ENCODE results near the gene SPEM2. TPM values are rescaled to one million over a fixed set of nuclear protein-coding genes. Genes with fewer than 3 reads are reported as not detected.

SPEM2 gene
- total RNA-seq, 3 donors from 2014 or later (not counting 1 experiment from before 2014, with no cell fraction given), result not detected

GRCh38 chr17:7408252-7408727, 17.1 kb upstream of the SPEM2 start:
- H3K27ac ChIP-seq (ENCODE audit: low read length), result no peak overlapping the region
- H3K4me1 Mint-ChIP-seq, result peaks cover 3 to 20% of the 10 kb centered on the region in 2 donors
- DNase-seq (peak in 1 of 2 donors; percentile 65), ATAC-seq (no peak)
- intact Hi-C loops (cut with micrococcal nuclease), result no loop called here
- WGBS (ENCODE audit: insufficient coverage), result 58% methylated on average over 58 of the region's 58 CpGs
- peaks cover 23% of the 10 kb centered on the region for H3K4me1 ChIP-seq (ENCODE audit: control insufficient read depth, insufficient read depth, low read length)
- peaks cover 6 to 20% of the 10 kb centered on the region in 2 donors for H3K27me3 Mint-ChIP-seq (ENCODE audit: low read depth in 2 of 2)
- H3K9me3 ChIP-seq (ENCODE audit: control insufficient read depth, insufficient read depth, low read length), result no peaks in the 10 kb centered on the region
- H3K4me3 Mint-ChIP-seq, result no peak overlapping the region
- no peaks in the 10 kb centered on the region for H3K9me3 Mint-ChIP-seq
- no peak overlapping the region for H3K4me3 ChIP-seq (ENCODE audit: low read length)
- TF ChIP-seq CTCF (IDR thresholded peaks at IDR 0.05), result no peak
- no peaks in the 10 kb centered on the region for H3K36me3 Mint-ChIP-seq
- no peaks in the 10 kb centered on the region for H3K36me3 ChIP-seq (ENCODE audit: control insufficient read depth, insufficient read depth, low read length)
- H3K27me3 ChIP-seq (ENCODE audit: control insufficient read depth, insufficient read depth, low read length), result peaks cover 3% of the 10 kb centered on the region
- H3K27ac Mint-ChIP-seq, result no peak overlapping the region

- TF ChIP-seq CTCF (IDR thresholded peaks at IDR 0.05), result no peak
- H3K4me3 ChIP-seq (ENCODE audit: low read length), result no peak overlapping the region
- no peak overlapping the region for H3K27ac ChIP-seq (ENCODE audit: low read length)
- H3K27me3 ChIP-seq (ENCODE audit: control insufficient read depth, insufficient read depth, low read length), result peaks cover 3% of the 10 kb centered on the region
- Mint-ChIP-seq H3K27me3 (ENCODE audit: low read depth in 2 of 2) (peaks cover 6 to 20% of the 10 kb centered on the region in 2 donors), H3K27ac (no peak overlapping the region), H3K9me3 (no peaks in the 10 kb centered on the region), H3K4me3 (peak overlapping the region; percentile 56), H3K36me3 (no peaks in the 10 kb centered on the region), H3K4me1 (peaks cover 0 to 18% of the 10 kb centered on the region in 2 donors)
- DNase-seq (no peak), ATAC-seq (no peak)
- intact Hi-C loops (cut with micrococcal nuclease), result no loop called here
- H3K4me1 ChIP-seq (ENCODE audit: control insufficient read depth, insufficient read depth, low read length), result peaks cover 17% of the 10 kb centered on the region
- H3K9me3 ChIP-seq (ENCODE audit: control insufficient read depth, insufficient read depth, low read length), result no peaks in the 10 kb centered on the region
- H3K36me3 ChIP-seq (ENCODE audit: control insufficient read depth, insufficient read depth, low read length), result no peaks in the 10 kb centered on the region
- 96% methylated on average over 6 of the region's 6 CpGs for WGBS (ENCODE audit: insufficient coverage)
Measured at GRCh38 chr17:7408863-7409262, 16.6 kb upstream of the SPEM2 start.

- Mint-ChIP-seq H3K9me3 (no peaks in the 10 kb centered on the region), H3K4me3 (no peak overlapping the region), H3K36me3 (no peaks in the 10 kb centered on the region), H3K27ac (no peak overlapping the region), H3K4me1 (peaks cover 0 to 18% of the 10 kb centered on the region in 2 donors), H3K27me3 (ENCODE audit: low read depth in 2 of 2) (peaks cover 6 to 20% of the 10 kb centered on the region in 2 donors)
- H3K27me3 ChIP-seq (ENCODE audit: control insufficient read depth, insufficient read depth, low read length), result peaks cover 3% of the 10 kb centered on the region
- ATAC-seq (no peak), DNase-seq (no peak)
- no peaks in the 10 kb centered on the region for H3K36me3 ChIP-seq (ENCODE audit: control insufficient read depth, insufficient read depth, low read length)
- intact Hi-C loops (cut with micrococcal nuclease), result no loop called here
- H3K27ac ChIP-seq (ENCODE audit: low read length), result no peak overlapping the region
- no peaks in the 10 kb centered on the region for H3K9me3 ChIP-seq (ENCODE audit: control insufficient read depth, insufficient read depth, low read length)
- H3K4me3 ChIP-seq (ENCODE audit: low read length), result no peak overlapping the region
- peaks cover 13% of the 10 kb centered on the region for H3K4me1 ChIP-seq (ENCODE audit: control insufficient read depth, insufficient read depth, low read length)
- no peak for TF ChIP-seq CTCF (IDR thresholded peaks at IDR 0.05)
- WGBS (ENCODE audit: insufficient coverage), result 93% methylated on average over 6 of the region's 6 CpGs
Measured at GRCh38 chr17:7409716-7410115, 15.7 kb upstream of the SPEM2 start.

Measured in natural killer cell (primary cell).